GM23338 (cell line): Measurements from ENCODE around the gene PLCH2. TPM values are rescaled to one million over a fixed set of nuclear protein-coding genes. Genes with fewer than 3 reads are reported as not detected.

ENCODE experiments used
- CREB1 ChIP-seq: fragments of 250-450 bp; sonication (Bioruptor Pico); IDR thresholded peaks from 2 replicates; pipeline ENCODE4 v1.5.0; 2020; ENCODE audit warnings: low read depth, mild to moderate bottlenecking, moderate library complexity
- CTCF ChIP-seq, 2 experiments: fragments of 200-600 bp in 1 of 2; sonication (generic) in 1 of 2; conservative IDR thresholded peaks; 2 replicates each; pipeline versions ENCODE4 v1.5.1 to v1.6.1; 2016 to 2017; ENCODE audit warnings: antibody characterized with exemption in 2 of 2, low read depth in 2 of 2, mild to moderate bottlenecking in 2 of 2, moderate library complexity in 1 of 2
- EZH2 ChIP-seq: fragments of 200-600 bp; sonication (generic); IDR thresholded peaks from one replicate; pipeline ENCODE4 v1.8.0; 2017; ENCODE audit warnings: antibody characterized with exemption, mild to moderate bottlenecking, low read depth; ENCODE audit not compliant: unreplicated experiment
- REST ChIP-seq: IDR thresholded peaks from one replicate; pipeline ENCODE4 v1.6.1; 2018; ENCODE audit warnings: antibody characterized with exemption; ENCODE audit not compliant: unreplicated experiment
- STAT1 ChIP-seq: IDR thresholded peaks from one replicate; pipeline ENCODE4 v1.6.1; 2016; ENCODE audit warnings: antibody characterized with exemption; ENCODE audit not compliant: unreplicated experiment
- ZNF114 ChIP-seq: fragments of 250-450 bp; sonication (Bioruptor Pico); IDR thresholded peaks from 2 replicates; pipeline ENCODE4 v1.5.0; 2020; ENCODE audit warnings: mild to moderate bottlenecking, moderate library complexity
- ZNF331 ChIP-seq: fragments of 250-450 bp; sonication (Bioruptor Pico); IDR thresholded peaks from 2 replicates; pipeline ENCODE4 v1.5.0; 2020; ENCODE audit warnings: low read depth, mild to moderate bottlenecking, moderate library complexity
- ZNF462 ChIP-seq: fragments of 250-450 bp; sonication (Bioruptor Pico); IDR thresholded peaks from 2 replicates; pipeline ENCODE4 v1.5.0; 2020; ENCODE audit warnings: mild to moderate bottlenecking, moderate library complexity
- polyA plus RNA-seq: library from polyadenylated mRNA; unstranded; fragments of >200 nt; fragmentation: Nextera tagmentation; extraction: Ambion mirVana; gene quantifications from 2 replicates; pipeline ENCODE4 v1.2.1, GENCODE V29; 2016
- total RNA-seq: library from RNA; depleted of rRNA; stranded (reverse); fragments of >200 nt; shearing (Covaris generic); gene quantifications from 2 replicates; pipeline ENCODE4 v1.2.3, GENCODE V29; 2014

PLCH2 gene
- total and polyA plus RNA-seq, 2 experiments from 2014 or later = 0.31 TPM; not detected in 1

GRCh38 chr1:2540816-2541492 lies 64.9 kb downstream of the PLCH2 start (continued):
- TF ChIP-seq ZNF462 (CRISPR knock-in tag) (no peak), ZNF114 (CRISPR knock-in tag) (no peak), STAT1 (no peak), CTCF (conservative IDR thresholded peaks at IDR 0.05; ENCODE audit: low read depth in 2 of 2) (no peak), CREB1 (CRISPR knock-in tag) (no peak), ZNF331 (CRISPR knock-in tag) (no peak), REST (no peak), EZH2 (no peak)
